ENCODE data around the gene LMBR1L. TPM values are rescaled to one million over a fixed set of nuclear protein-coding genes. Genes with fewer than 3 reads are reported as not detected.

LMBR1L gene
- total RNA-seq, 1 donor from 2014 or later = 64.4 TPM

- intact Hi-C loops (cut with micrococcal nuclease) = no loop called here
These were observed 10.5 kb upstream of the LMBR1L start for GRCh38 chr12:49121047-49121696.

GRCh38 chr12:49111206-49111605, 559 bp upstream of the LMBR1L start:
- intact Hi-C loops (cut with micrococcal nuclease) = loop anchor here (1.0 to 5.0 kb wide), 2 partner anchors 123 to 631 kb away; partner anchors contain the start of gene TMBIM6

- intact Hi-C loops (cut with micrococcal nuclease) = loop anchor here (1.0 to 5.0 kb wide), 11 partner anchors 12 to 632 kb away; partner anchors contain the start of genes MCRS1, PRKAG1, TMBIM6 and TUBA1A
These were observed 795 bp downstream of the LMBR1L start for GRCh38 chr12:49109641-49110463.

GRCh38 chr12:49108958-49109404, 1.7 kb downstream of the LMBR1L start:
- intact Hi-C loops (cut with micrococcal nuclease) = no loop called here

- intact Hi-C loops (cut with micrococcal nuclease) = no loop called here
These were observed 5.1 kb downstream of the LMBR1L start for GRCh38 chr12:49105504-49106084.

- intact Hi-C loops (cut with micrococcal nuclease) = no loop called here
These were observed 5.8 kb downstream of the LMBR1L start for GRCh38 chr12:49104822-49105221.

- intact Hi-C loops (cut with micrococcal nuclease) = no loop called here
These were observed 10.3 kb downstream of the LMBR1L start for GRCh38 chr12:49100380-49100779.

GRCh38 chr12:49098703-49099102, 11.9 kb downstream of the LMBR1L start:
- intact Hi-C loops (cut with micrococcal nuclease) = loop anchor here (1.0 kb wide), 3 partner anchors 10 to 34 kb away; partner anchors contain the start of gene LMBR1L

- intact Hi-C loops (cut with micrococcal nuclease) = loop anchor here (1.0 kb wide), 3 partner anchors 10 to 34 kb away; partner anchors contain the start of gene LMBR1L
These were observed 12.6 kb downstream of the LMBR1L start for GRCh38 chr12:49098035-49098451.

- intact Hi-C loops (cut with micrococcal nuclease) = no loop called here
These were observed 13.3 kb downstream of the LMBR1L start for GRCh38 chr12:49097381-49097780.

- intact Hi-C loops (cut with micrococcal nuclease) = loop anchor here (5.0 kb wide), 2 partner anchors 98 to 247 kb away; partner anchors contain the start of gene DDN
These were observed 15.7 kb downstream of the LMBR1L start for GRCh38 chr12:49094975-49095365.

- intact Hi-C loops (cut with micrococcal nuclease) = loop anchor here (5.0 kb wide), 2 partner anchors 97 to 248 kb away; partner anchors contain the start of gene DDN
These were observed 16.3 kb downstream of the LMBR1L start, which contains the start of gene DHH for GRCh38 chr12:49094160-49094974. Gene DHH (minus strand): TSS chr12:49094801. CDS start chr12:49094512, 289 bp downstream.

GRCh38 chr12:49093792-49094159, 16.9 kb downstream of the LMBR1L start:
- intact Hi-C loops (cut with micrococcal nuclease) = loop anchor here (5.0 kb wide), 2 partner anchors 96 to 249 kb away; partner anchors contain the start of gene DDN

- intact Hi-C loops (cut with micrococcal nuclease) = loop anchor here (5.0 kb wide), 2 partner anchors 96 to 249 kb away; partner anchors contain the start of gene DDN
These were observed 17.7 kb downstream of the LMBR1L start for GRCh38 chr12:49092816-49093406.

- intact Hi-C loops (cut with micrococcal nuclease) = loop anchor here (5.0 kb wide), 2 partner anchors 95 to 250 kb away; partner anchors contain the start of gene DDN
These were observed 18.4 kb downstream of the LMBR1L start for GRCh38 chr12:49092086-49092815.

- intact Hi-C loops (cut with micrococcal nuclease) = loop anchor here (5.0 kb wide), 2 partner anchors 94 to 251 kb away; partner anchors contain the start of gene DDN
These were observed 18.9 kb downstream of the LMBR1L start for GRCh38 chr12:49091836-49092085.

GRCh38 chr12:49091056-49091835, 19.4 kb downstream of the LMBR1L start:
- intact Hi-C loops (cut with micrococcal nuclease) = loop anchor here (5.0 kb wide), 2 partner anchors 94 to 251 kb away; partner anchors contain the start of gene DDN
